SIG-M5 (cell line): ENCODE data around the gene NCKAP1.
"Not testable (repeated sequence)": the region's sequence is repeated elsewhere in the genome, so short reads cannot be mapped to it uniquely, and the experiment has no call there.

Source experiments
- DNase-seq: peaks from one replicate; lab custom pipeline; 2025; lab: John Stamatoyannopoulos, UW

Gene NCKAP1, protein sequence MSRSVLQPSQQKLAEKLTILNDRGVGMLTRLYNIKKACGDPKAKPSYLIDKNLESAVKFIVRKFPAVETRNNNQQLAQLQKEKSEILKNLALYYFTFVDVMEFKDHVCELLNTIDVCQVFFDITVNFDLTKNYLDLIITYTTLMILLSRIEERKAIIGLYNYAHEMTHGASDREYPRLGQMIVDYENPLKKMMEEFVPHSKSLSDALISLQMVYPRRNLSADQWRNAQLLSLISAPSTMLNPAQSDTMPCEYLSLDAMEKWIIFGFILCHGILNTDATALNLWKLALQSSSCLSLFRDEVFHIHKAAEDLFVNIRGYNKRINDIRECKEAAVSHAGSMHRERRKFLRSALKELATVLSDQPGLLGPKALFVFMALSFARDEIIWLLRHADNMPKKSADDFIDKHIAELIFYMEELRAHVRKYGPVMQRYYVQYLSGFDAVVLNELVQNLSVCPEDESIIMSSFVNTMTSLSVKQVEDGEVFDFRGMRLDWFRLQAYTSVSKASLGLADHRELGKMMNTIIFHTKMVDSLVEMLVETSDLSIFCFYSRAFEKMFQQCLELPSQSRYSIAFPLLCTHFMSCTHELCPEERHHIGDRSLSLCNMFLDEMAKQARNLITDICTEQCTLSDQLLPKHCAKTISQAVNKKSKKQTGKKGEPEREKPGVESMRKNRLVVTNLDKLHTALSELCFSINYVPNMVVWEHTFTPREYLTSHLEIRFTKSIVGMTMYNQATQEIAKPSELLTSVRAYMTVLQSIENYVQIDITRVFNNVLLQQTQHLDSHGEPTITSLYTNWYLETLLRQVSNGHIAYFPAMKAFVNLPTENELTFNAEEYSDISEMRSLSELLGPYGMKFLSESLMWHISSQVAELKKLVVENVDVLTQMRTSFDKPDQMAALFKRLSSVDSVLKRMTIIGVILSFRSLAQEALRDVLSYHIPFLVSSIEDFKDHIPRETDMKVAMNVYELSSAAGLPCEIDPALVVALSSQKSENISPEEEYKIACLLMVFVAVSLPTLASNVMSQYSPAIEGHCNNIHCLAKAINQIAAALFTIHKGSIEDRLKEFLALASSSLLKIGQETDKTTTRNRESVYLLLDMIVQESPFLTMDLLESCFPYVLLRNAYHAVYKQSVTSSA

DNA sequence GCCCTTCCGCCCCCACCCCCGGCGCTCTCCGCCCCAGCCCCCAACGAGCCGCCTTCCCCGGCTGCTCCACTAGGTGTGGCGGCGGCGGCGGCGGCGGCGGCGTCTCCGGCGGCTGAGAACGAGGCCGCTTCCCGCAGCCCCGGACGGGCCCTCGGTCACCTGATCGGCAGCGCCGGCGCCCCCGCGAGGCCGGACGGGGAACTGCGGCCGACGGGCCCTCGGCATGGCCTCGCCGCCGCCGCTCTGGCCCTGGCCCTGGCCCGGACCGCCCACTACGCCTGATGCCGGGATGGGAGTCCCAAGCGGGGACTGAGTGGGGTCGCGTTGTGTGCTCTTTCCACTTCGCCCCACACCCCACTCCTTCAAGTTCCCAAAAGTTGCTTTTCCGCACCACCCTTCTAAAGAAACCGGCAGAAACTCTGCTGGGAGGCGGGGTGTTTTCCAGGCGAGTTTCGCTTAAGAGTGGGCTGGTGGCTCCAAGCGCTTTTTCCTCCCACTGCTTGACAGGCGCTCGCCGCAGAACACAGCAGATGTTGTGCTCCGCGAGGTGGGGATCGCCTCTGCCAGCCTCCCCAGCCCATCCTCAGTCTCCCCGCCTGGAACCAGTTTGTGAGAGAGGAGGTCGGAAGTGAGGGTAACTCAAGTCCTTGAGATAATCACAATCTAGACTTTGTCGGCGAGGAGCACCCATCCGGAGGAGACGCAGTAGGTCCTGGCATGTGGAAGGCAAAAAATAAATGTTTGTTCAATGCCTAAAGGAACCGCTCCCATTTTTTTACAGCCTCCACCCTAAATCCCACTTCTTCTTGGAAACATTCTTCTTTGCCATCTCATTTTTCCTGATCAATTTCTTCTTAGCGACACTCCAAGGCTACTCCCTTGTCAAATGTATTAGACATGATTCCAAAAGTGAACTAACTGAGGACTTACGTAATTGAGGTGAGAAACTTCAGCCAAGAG, at the start of gene NCKAP1:
Gene NCKAP1, minus strand, starts transcription at position 117 of the 960 bp plus-strand sequence. CDS start 358 bp downstream, outside the sequence.
- no peak for DNase-seq

DNA sequence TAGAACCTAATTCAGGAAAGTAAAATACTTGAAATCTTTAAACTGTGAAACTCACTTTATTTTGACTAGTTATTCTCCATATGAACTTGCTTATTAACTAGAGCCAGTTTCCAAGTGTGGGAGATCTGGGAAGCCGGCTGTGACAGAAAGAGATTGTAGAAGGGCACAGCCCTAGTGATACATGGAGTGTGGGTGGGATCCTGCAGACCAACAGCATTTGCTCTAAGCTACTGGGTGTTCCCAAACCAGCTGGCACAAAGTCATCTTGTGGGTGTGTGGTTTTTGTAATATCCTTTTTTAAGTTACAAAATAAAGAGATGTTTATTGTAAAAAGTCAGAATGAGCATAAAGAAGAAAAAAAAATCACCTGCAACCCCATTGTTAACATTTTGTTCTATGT, 43.7 kb upstream of the NCKAP1 start:
- DNase-seq = no peak

DNA sequence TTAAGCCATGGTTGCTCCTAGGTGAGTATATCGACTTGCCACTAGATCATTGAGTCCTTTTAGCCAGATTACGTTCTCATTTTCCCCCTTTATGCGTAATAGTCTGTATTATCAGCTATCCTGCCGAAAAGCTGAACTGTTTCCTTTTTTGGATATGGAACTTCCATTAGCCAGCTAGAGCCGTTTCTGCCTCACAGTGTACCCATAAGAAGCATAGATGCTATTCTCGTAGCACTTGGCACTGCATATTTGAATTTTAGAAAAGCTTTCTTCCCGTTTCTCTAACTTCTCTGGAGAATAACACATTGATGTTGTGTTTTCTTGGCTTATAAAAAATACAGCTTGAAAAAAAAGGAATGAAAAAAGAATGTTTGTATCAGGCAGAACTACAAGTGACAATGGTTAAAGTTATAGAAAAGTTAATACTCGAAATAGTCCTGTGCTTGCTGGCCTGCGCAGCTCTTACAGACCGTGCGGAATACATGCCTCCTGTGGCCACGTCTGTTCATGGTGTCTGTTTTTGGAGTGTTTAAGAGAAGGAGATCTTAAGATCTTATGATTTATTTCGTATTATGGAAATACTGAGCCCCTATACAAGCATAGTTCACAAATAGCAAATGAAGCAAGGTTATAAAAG, 41.0 kb upstream of the NCKAP1 start:
- DNase-seq = no peak

DNA sequence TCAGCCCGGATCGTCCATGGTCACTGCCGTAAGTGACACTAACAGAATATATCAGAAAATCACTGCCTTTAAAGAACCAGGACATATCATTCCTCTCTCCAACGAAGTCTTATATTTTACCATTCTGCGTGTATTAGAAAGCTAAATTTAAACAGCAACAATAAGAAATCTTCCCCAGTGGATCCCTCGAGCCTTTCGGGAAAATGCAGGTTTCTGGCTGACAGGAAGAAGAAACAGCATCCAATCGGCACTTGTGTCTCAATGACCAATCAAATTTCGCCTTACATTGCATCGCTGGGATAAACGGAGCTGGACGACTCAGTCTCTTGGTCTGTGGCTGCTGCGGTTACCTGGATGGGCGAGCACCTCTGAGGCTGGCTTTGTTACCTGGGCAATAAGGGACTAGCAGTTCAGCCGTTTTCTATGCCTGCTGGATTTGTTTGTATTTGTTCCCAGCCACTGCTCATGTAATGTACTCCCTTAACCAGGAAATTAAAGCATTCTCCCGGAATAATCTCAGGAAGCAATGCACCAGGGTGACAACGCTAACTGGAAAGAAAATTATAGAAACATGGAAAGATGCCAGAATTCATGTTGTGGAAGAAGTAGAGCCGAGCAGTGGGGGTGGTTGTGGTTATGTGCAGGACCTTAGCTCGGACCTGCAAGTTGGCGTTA, 40.3 kb upstream of the NCKAP1 start, which contains the start of gene DUSP19:
Gene DUSP19, plus strand, starts transcription at position 284 of the 675 bp plus-strand sequence. Its CDS starts 187 bp downstream, at position 471.
- no peak for DNase-seq

DNA sequence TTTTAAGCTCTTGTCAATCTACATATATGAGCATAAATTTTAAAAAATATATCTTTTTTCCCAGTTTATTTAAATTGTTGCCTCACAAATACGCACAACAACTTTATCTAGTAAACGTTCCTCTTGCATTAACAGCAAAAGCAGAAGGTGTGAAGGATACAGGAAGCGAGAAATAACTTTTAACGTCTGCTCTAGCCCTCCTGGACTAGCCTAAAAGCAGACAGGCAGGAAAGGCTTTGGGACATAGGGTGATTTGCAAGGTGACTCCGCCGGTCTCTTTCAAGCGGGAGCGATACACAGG, 39.9 kb upstream of the NCKAP1 start:
- DNase-seq = no peak

DNA sequence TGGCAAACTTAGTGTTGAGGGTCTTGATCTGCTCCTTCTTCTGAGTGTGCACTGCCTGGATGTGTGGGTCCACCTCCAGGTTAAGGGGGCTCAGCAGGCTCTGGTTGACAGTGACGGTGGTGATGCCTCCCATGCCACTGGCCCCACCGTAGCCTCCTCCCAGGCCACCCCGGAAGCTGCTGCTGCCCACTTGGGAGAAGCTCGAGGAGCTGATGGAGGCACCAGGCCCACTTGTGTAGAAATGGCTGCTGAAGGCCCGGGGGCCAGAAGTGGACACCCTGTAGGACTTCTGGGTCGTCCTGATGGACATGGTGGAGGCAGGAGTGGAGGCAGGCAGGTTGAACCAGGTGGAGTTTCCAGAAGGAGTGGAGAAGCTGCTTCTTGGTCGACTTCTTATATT, 33.9 kb upstream of the NCKAP1 start:
- no peak for DNase-seq

DNA sequence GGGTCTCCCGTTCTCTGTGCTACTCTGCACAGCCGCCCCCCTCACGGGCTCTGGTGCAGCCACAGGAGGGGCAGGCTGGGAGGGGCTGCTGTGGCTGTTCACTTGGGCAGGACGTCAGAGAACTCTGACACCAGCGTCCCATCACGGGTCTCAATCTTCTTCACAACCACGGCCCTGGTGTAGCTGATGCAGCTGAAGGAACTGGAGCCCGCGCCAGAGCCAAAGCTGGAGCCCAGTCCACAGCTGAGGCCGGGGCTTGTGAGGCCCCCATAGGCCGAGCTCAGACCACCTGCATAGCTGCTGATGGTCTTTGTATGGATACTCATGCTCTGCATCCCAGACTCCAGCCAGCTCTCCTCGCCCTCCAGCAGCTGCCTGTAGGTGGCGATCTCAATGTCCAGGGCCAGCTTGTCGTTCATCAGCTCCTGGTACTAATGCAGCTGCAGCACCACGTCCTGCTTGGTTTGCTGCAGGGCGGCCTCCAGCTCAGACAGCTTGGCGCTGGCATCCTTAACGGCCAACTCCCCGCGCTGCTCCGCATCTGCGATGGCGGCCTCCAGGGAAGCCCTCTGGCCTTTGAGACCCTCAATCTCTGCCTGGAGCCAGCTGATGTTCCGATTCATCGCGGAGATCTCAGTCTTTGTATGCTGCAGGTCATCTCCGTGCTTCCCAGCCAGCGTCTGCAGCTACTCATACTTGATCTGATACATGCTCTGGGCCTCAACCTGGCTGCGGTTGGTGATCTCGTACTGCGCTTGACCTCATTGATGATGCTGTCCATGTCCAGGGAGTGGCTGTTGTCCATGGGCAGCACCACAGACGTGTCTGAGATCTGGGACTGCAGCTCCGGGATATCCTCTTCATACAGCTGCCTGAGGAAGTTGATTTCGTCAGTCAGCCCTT, 32.9 kb upstream of the NCKAP1 start:
- DNase-seq = no peak

DNA sequence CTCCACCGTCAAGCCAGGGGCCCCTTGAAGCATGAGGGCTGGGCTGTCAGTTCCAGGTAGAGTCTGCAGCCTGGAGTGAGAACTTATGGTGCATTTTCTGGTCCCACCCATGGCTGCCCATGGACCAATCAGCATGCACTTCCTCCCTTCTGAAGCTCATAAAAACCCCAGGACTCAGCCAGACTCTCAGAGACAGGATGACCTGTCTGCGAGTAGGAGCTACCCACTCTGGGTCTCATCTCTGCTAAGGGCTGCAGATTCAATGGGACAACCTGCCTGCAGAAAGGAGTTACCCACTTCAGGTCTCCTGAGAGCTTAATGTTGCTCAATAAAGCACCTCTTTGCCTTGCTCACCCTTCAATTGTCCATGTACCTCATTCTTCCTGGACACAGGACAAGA, 30.9 kb upstream of the NCKAP1 start:
- DNase-seq = no peak

DNA sequence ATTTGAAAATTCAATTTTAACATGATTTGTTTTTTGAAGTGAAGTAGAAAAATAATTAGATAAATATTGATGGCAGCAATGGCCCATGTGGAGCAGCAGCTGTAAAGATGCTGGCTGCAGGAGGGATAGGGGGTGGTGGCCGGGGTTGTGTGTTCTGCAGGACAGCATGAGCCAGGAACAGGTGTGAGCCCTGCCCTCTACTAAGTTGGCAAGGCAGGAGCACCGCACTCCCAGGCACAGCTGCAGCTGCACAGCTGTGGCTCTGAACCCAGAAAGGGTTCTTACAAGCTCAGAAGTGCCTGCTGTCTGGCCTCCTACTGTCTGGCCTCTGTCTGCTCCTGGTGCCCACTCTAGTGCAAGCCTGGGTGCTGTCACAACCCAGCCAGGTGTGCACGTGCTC, 30.3 kb upstream of the NCKAP1 start:
- DNase-seq = no peak

DNA sequence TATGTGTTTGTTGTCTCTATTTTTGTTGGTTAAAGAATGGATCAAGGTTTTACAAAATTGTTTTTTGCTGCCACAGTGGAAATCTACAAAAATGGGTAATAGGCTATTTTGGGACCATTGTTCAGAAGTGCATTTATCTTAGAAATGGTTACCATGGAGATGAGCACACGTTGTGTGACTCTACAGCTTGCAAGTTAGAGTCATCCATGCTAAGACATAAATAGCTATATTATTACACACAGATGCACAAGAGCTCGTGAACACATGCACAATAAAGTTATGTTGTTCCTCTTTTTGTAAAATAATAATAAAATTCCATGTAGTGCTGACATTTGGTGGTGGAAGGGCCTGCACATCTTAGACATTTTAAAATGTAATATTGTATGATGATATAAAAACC, 24.8 kb upstream of the NCKAP1 start:
- no peak for DNase-seq

DNA sequence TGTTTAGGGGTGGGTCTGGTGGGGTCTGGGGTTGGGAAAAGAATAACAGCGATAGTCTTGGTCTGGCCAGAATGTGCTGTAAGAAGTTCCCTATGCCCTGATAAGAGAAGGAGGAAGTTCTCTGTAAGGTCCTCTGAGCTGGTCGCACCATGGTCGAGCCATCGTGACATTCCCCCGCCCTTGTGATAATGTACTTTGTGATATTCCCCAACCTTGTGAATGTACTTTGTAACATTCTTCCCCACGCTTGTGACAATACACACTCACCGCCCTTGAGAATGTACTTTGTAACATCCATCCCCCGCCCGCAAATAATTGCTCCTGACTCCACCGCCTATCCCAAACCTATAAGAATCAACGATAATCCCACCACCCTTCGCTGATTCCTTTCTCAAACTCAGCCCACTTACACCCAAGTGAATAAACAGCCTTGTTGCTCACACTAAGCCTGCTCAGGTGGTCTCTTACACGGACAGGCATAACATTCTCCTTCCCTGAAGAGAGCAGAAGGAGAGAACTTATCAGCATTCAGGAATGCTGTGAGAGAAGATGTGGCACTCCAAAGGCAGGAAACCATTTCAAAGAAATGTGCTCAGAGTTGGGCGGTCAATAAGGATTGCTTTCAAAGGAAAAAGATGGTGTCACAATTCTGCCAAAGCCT, 22.4 kb upstream of the NCKAP1 start:
- DNase-seq = no peak

DNA sequence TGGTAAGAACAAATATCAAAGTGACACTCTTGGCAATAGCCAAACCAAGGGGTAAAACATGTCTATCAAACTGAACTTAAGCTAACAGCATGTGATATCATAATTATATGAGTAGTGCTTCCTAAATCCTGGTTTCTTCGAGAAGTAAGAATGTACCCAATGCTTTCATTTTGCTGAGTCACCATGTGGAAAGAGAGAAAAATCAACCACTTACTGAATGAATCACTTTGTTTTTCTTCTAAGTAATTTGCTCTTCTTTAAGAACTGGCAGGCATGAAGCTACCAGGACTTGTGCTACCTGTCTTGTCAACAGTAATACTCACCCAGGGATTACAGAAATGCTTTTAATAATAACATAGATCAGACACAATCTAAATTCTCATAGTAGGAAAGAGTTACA, 21.3 kb upstream of the NCKAP1 start:
- no peak for DNase-seq

DNA sequence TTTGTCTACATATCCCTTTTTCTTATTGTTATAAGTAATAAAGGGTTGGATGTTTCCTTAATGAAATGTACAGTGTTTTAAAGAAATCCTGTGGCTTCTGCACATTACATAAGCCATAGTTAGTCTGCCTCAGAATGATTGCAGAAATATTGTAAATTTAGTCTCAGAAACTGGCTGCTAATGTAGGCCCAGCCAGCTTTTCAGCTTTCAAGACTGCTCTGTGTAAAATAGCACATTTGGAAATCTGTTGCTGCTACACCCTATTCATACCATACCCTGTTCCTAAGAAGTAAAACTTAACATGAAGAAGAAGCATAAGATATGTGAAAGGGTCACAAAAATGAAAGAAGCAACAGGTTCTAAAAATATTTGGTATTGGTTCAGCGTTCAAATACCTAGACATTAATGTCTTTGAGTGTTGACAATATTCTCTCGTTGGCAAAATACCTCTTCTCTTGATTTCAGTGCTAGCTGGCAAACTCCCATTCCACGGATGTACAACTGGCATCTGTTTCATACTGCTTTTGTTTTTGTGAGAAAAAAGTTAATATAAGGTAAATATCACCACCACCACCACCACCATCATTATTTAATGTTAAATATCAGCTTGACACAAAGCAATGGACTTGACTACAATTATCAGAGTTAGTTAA, 19.2 kb upstream of the NCKAP1 start:
- no peak for DNase-seq

DNA sequence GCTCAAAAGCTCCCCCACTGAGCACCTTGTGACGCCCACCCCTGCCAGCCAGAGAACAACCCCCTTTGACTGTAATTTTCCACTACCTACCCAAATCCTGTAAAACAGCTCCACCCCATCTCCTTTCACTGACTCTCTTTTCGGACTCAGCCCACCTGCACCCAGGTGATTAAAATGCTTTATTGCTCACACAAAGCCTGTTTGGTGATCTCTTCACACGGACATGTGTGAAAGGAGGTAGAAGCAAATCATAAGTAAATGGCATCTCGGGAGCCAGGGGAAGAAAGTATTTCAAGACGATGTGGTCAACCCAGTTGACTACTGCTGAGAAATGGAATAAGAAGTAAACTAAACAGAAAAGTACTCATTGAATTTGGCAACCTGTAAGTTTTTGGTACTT, 11.2 kb upstream of the NCKAP1 start:
- DNase-seq = no peak

DNA sequence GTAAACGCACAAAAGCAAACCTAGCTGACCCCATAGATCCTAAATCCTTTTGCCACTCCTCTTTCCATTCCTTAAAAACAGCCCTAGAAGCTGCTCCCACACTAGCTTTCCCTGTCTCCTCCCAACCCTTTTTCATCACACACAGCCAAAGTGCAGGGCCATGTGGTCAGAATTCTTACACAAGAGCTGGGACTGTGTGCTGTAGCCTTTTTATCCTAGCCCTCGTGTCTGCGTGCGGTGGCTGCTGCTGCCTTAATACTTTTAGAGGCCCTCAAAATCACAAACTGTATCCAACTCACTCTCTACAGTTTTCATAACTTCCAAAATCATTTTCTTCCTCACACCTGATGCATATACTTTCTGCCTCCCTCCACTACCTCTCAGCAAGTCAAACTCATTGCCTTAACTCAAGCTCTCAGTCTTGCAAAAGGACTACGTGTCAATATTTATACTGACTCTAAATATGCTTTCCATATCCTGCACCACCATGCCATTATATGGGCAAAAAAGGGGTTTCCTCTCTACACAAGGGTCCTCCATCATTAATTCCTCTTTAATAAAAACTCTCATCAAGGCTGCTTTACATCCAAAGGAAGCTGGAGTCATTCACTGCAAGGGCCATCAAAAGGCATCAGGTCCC, 9.3 kb upstream of the NCKAP1 start:
- not testable (repeated sequence) for DNase-seq

DNA sequence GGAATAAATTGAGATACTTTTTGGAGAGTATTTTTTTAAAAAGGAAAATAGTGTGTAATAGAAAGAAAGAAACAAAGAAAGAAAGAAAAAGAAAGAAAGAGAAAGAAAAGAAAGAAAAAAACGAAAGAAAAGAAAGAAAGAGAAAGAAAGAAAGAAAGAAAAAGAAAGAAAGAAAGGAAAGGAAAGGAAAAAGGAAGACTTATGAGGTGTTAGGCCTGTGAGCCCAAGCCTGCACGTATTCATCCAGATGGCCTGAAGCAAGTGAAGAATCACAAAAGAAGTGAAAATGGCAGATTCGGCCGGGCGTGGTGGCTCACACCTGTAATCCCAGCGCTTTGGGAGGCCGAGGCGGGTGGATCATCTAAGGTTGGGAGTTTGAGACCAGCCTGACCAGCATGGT, 5.3 kb upstream of the NCKAP1 start:
- not testable (repeated sequence) for DNase-seq

DNA sequence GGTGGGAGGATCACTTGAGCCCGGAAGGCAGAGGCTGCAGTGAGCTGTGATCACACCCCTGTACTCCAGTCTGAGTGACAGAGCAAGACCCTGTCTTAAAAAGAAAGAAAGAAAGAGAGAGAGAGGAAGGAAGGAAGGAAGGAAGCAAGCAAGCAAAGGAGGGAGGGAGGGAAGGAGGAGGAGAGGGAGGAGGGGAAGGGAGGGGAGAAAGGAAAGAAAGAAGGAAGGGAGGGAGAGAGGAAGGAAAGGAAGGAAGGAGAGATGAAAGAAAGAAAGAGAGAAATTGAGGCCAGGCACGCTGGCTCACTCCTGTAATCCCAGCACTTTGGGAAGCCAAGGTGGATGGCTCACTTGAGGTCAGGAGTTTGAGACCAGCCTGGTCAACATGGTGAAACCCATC, 2.3 kb upstream of the NCKAP1 start:
- no peak for DNase-seq
